Measurements from ENCODE around the gene ZNF169.
"Not testable (repeated sequence)": the region's sequence is repeated elsewhere in the genome, so short reads cannot be mapped to it uniquely, and the experiment has no call there.

Gene ZNF169

GRCh38 chr9:94212531-94212930 is 46.6 kb upstream of the ZNF169 start:
- TF ChIP-seq GABPA (IDR thresholded peaks at IDR 0.05; ENCODE audit: low read depth), result no peak
- no peak for TF ChIP-seq SPI1 (IDR thresholded peaks at IDR 0.05; ENCODE audit: borderline replicate concordance, low read depth)
- Histone ChIP-seq H3K27me3 (ENCODE audit: insufficient read depth, poor library complexity, severe bottlenecking) (no peaks in the 10 kb centered on the region), H3K27ac (replicated peaks) (no peak overlapping the region), H3K4me3 (replicated peaks; ENCODE audit: insufficient read depth, low read length) (no peak overlapping the region)
- DNase-seq (ENCODE audit: low read depth in 1 of 2, low spot score in 1 of 2), result no peak

DNA sequence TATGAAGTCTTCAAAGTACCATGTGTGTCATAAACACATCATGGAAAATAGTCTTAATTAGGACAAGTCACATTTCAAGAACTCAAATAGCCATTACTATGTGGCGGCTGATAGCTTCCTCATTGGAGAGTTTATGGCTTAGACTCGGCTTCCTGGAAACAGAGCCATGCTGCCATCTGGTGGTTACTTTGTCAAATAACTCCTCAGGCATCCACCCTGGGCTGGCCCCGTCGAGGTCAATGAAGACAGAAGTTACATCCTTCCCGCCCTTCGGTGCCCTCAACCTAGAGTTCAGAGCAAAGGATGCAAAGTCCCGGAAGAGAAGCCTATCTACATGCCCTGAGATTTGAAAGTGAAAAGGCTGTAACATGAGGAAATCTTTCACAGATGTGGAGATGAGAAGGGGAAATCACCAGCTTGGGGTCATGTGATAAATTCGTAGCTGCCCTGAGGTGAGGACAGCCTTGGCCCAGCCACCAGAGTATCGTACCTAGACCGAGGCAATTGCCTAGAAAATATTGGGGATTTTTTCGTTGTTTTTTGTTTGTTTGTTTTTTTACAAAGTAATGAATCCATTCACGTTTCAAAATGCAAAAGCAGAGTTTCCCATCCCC is 45.5 kb upstream of the ZNF169 start:
- Histone ChIP-seq H3K27ac (replicated peaks) (no peak overlapping the region), H3K27me3 (ENCODE audit: insufficient read depth, poor library complexity, severe bottlenecking) (no peaks in the 10 kb centered on the region), H3K4me3 (replicated peaks; ENCODE audit: insufficient read depth, low read length) (no peak overlapping the region)
- TF ChIP-seq, protein P1, sequence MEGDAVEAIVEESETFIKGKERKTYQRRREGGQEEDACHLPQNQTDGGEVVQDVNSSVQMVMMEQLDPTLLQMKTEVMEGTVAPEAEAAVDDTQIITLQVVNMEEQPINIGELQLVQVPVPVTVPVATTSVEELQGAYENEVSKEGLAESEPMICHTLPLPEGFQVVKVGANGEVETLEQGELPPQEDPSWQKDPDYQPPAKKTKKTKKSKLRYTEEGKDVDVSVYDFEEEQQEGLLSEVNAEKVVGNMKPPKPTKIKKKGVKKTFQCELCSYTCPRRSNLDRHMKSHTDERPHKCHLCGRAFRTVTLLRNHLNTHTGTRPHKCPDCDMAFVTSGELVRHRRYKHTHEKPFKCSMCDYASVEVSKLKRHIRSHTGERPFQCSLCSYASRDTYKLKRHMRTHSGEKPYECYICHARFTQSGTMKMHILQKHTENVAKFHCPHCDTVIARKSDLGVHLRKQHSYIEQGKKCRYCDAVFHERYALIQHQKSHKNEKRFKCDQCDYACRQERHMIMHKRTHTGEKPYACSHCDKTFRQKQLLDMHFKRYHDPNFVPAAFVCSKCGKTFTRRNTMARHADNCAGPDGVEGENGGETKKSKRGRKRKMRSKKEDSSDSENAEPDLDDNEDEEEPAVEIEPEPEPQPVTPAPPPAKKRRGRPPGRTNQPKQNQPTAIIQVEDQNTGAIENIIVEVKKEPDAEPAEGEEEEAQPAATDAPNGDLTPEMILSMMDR (IDR thresholded peaks at IDR 0.05; ENCODE audit: insufficient read depth, low read length), result peak; percentile 52
- no peak; the same call in 1 of the 2 replicates for TF ChIP-seq SPI1 (IDR thresholded peaks at IDR 0.05; ENCODE audit: borderline replicate concordance, low read depth)
- no peak for TF ChIP-seq POLR2AphosphoS5 (IDR thresholded peaks at IDR 0.05; ENCODE audit: low read depth)
- peak; percentile 54 to 87 for DNase-seq (ENCODE audit: low read depth in 1 of 2, low spot score in 1 of 2)

DNA sequence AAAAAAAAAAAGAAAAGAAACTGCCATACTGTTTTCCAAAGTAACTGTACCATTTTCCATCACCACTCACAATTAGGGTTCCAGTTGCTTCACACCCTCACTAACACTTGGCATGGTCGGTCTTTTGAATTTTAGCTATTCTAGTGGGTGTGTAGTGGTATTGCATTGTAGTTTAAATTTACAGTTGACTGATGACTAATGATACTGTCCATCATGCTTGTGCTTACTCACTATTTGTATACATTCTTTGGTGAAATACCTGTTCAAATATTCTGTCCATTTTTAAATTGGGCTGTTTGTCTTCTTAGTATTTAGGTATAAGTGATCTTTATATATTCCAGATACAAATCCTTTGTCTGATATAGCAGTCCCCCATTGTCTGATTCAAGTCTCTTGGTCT is 36.2 kb upstream of the ZNF169 start:
- Histone ChIP-seq H3K27ac (replicated peaks) (no peak overlapping the region), H3K4me3 (replicated peaks; ENCODE audit: insufficient read depth, low read length) (no peak overlapping the region), H3K27me3 (ENCODE audit: insufficient read depth, poor library complexity, severe bottlenecking) (no peaks in the 10 kb centered on the region)
- TF ChIP-seq, protein P1 (IDR thresholded peaks at IDR 0.05; ENCODE audit: insufficient read depth, low read length), result no peak
- TF ChIP-seq GABPA (IDR thresholded peaks at IDR 0.05; ENCODE audit: low read depth) (no peak), POLR2AphosphoS5 (IDR thresholded peaks at IDR 0.05; ENCODE audit: low read depth) (no peak), SPI1 (IDR thresholded peaks at IDR 0.05; ENCODE audit: borderline replicate concordance, low read depth) (no peak)
- TF ChIP-seq, protein P2, sequence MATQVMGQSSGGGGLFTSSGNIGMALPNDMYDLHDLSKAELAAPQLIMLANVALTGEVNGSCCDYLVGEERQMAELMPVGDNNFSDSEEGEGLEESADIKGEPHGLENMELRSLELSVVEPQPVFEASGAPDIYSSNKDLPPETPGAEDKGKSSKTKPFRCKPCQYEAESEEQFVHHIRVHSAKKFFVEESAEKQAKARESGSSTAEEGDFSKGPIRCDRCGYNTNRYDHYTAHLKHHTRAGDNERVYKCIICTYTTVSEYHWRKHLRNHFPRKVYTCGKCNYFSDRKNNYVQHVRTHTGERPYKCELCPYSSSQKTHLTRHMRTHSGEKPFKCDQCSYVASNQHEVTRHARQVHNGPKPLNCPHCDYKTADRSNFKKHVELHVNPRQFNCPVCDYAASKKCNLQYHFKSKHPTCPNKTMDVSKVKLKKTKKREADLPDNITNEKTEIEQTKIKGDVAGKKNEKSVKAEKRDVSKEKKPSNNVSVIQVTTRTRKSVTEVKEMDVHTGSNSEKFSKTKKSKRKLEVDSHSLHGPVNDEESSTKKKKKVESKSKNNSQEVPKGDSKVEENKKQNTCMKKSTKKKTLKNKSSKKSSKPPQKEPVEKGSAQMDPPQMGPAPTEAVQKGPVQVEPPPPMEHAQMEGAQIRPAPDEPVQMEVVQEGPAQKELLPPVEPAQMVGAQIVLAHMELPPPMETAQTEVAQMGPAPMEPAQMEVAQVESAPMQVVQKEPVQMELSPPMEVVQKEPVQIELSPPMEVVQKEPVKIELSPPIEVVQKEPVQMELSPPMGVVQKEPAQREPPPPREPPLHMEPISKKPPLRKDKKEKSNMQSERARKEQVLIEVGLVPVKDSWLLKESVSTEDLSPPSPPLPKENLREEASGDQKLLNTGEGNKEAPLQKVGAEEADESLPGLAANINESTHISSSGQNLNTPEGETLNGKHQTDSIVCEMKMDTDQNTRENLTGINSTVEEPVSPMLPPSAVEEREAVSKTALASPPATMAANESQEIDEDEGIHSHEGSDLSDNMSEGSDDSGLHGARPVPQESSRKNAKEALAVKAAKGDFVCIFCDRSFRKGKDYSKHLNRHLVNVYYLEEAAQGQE (IDR thresholded peaks at IDR 0.05; ENCODE audit: insufficient replicate concordance, low read depth), result no peak
- DNase-seq (ENCODE audit: low read depth in 1 of 2, low spot score in 1 of 2), result no peak

DNA sequence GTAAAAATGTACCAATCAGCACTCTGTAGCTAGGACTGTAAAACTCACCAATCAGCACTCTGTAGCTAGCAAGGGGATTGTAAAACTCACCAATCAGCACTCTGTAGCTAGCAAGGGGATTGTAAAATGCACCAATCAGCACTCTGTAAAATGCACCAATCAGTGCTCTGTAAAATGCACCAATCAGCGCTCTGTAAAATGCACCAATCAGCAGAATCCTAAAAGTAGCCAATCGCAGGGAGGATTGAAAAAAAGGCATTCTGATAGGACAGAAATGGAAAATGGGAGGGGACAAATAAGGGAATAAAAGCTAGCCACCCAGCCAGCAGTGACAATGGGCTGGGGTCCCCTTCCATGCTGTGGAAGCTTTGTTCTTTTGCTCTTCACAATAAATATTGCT is 33.7 kb upstream of the ZNF169 start:
- not testable (repeated sequence) for DNase-seq (ENCODE audit: low read depth in 1 of 2, low spot score in 1 of 2); H3K27me3 ChIP-seq (ENCODE audit: insufficient read depth, poor library complexity, severe bottlenecking); H3K4me3 ChIP-seq (replicated peaks; ENCODE audit: insufficient read depth, low read length); H3K27ac ChIP-seq (replicated peaks)

GRCh38 chr9:94228616-94229015 is 30.5 kb upstream of the ZNF169 start:
- TF ChIP-seq, protein P2 (IDR thresholded peaks at IDR 0.05; ENCODE audit: insufficient replicate concordance, low read depth), result no peak
- TF ChIP-seq GABPA (IDR thresholded peaks at IDR 0.05; ENCODE audit: low read depth), result no peak
- TF ChIP-seq SPI1 (IDR thresholded peaks at IDR 0.05; ENCODE audit: borderline replicate concordance, low read depth), result no peak
- no peak for TF ChIP-seq POLR2AphosphoS5 (IDR thresholded peaks at IDR 0.05; ENCODE audit: low read depth)
- TF ChIP-seq, protein P1 (IDR thresholded peaks at IDR 0.05; ENCODE audit: insufficient read depth, low read length), result no peak
- Histone ChIP-seq H3K27ac (replicated peaks) (no peak overlapping the region), H3K4me3 (replicated peaks; ENCODE audit: insufficient read depth, low read length) (no peak overlapping the region), H3K27me3 (ENCODE audit: insufficient read depth, poor library complexity, severe bottlenecking) (no peaks in the 10 kb centered on the region)
- DNase-seq (ENCODE audit: low read depth in 1 of 2, low spot score in 1 of 2), result no peak
